Keratinocyte (primary cell): ENCODE data around the gene PTPRD. TPM values are rescaled to one million over a fixed set of nuclear protein-coding genes. Genes with fewer than 3 reads are reported as not detected.

Source experiments
- DNase-seq: peaks from one replicate; pipeline ENCODE4 v3.0.0-alpha.2; 2011; ENCODE audit warnings: low read depth, missing footprints, low spot score
- FAIRE-seq: peaks from 2 replicates; lab custom pipeline; 2011; peaks lifted over from hg19 to GRCh38; lab: Jason Lieb, UNC
- H2AFZ ChIP-seq: 2 replicates; pipeline ENCODE4 v1.6.0; 2012; ENCODE audit warnings: low read length, control low read depth, inconsistent platforms; ENCODE audit not compliant: control insufficient read depth
- H3K27ac ChIP-seq: 2 replicates; pipeline ENCODE4 v1.5.1; 2011; ENCODE audit warnings: low read length; ENCODE audit not compliant: control insufficient read depth, insufficient read depth
- H3K27me3 ChIP-seq: 3 replicates; pipeline ENCODE4 v1.6.0; 2011; ENCODE audit warnings: low read length; ENCODE audit not compliant: control insufficient read depth, insufficient read depth; ENCODE audit errors: extremely low read depth
- H3K36me3 ChIP-seq, 2 experiments: 2 replicates in 1 of 2; 3 replicates in 1 of 2; pipeline ENCODE4 v1.5.1; 2011; ENCODE audit warnings: low read length in 2 of 2, mild to moderate bottlenecking in 1 of 2; ENCODE audit not compliant: control insufficient read depth in 2 of 2, insufficient read depth in 2 of 2; ENCODE audit errors: extremely low read depth in 1 of 2
- H3K4me1 ChIP-seq: 3 replicates; pipeline ENCODE4 v1.5.1; 2011; ENCODE audit warnings: low read length; ENCODE audit not compliant: control insufficient read depth, insufficient read depth; ENCODE audit errors: extremely low read depth
- H3K4me2 ChIP-seq: 3 replicates; pipeline ENCODE4 v1.6.0; 2011; ENCODE audit warnings: low read depth, low read length; ENCODE audit not compliant: control insufficient read depth, insufficient read depth; ENCODE audit errors: extremely low read depth
- H3K4me3 ChIP-seq, 3 experiments: fragments of 200-600 bp in 1 of 3; sonication (generic) in 1 of 3; 2 replicates in 2 of 3; 3 replicates in 1 of 3; pipeline ENCODE4 v1.5.1; 2011 to 2016; ENCODE audit warnings: low read length in 3 of 3, mild to moderate bottlenecking in 3 of 3, control low read depth in 2 of 3, inconsistent platforms in 1 of 3, low read depth in 1 of 3, mixed read lengths in 1 of 3, mixed run types in 1 of 3, moderate library complexity in 1 of 3; ENCODE audit not compliant: control insufficient read depth in 2 of 3, insufficient read depth in 2 of 3; ENCODE audit errors: extremely low read depth in 1 of 3
- H3K79me2 ChIP-seq: 2 replicates; pipeline ENCODE4 v1.6.0; 2012; ENCODE audit warnings: low read length; ENCODE audit not compliant: control insufficient read depth, insufficient read depth
- H3K9ac ChIP-seq: 3 replicates; pipeline ENCODE4 v1.6.0; 2011; ENCODE audit warnings: low read length; ENCODE audit not compliant: control insufficient read depth, insufficient read depth; ENCODE audit errors: extremely low read depth
- H3K9me1 ChIP-seq: 3 replicates; pipeline ENCODE4 v1.6.0; 2011; ENCODE audit warnings: low read length; ENCODE audit not compliant: control insufficient read depth, insufficient read depth; ENCODE audit errors: extremely low read depth
- H3K9me3 ChIP-seq: 2 replicates; pipeline ENCODE4 v1.5.1; 2012; ENCODE audit warnings: low read depth, low read length; ENCODE audit not compliant: control insufficient read depth
- H4K20me1 ChIP-seq: 3 replicates; pipeline ENCODE4 v1.6.0; 2011; ENCODE audit warnings: low read length; ENCODE audit not compliant: control insufficient read depth, insufficient read depth; ENCODE audit errors: extremely low read depth
- EZH2 ChIP-seq: IDR thresholded peaks from one replicate; pipeline ENCODE4 v1.6.1; 2012; ENCODE audit warnings: inconsistent platforms, mild to moderate bottlenecking, low read length, moderate library complexity
- dilution Hi-C: fragments of 300-500 bp; cut with MboI; formaldehyde crosslinking; loops from one replicate; pipeline ENCODE4 v1.7.0; 2020; ENCODE audit warnings: low sequenced_read_pairs; ENCODE audit not compliant: extremely low pct_ligation_motif_present
- polyA plus RNA-seq, 5 experiments: library from polyadenylated mRNA; depleted of rRNA in 3 of 5; stranded (reverse) in 3 of 5; stranded (forward) in 1 of 5; unstranded in 1 of 5; fragments of >200 nt; gene quantifications; 1 replicate in 1 of 5; 2 replicates in 3 of 5; 3 replicates in 1 of 5; pipeline versions ENCODE4 v1.2.1 to v1.2.3, GENCODE V29; 2011 to 2012; ENCODE audit warnings: missing spikeins in 2 of 5, low read depth in 1 of 5, low replicate concordance in 1 of 5
- TF ChIP-seq, protein P1 (sequence below), 3 experiments: IDR thresholded peaks in 1 of 3; conservative IDR thresholded peaks in 1 of 3; optimal IDR thresholded peaks in 1 of 3; 2 replicates in 2 of 3; 3 replicates in 1 of 3; pipeline versions ENCODE3 to v1.5.1; 2011; ENCODE audit warnings: low read length in 3 of 3, mild to moderate bottlenecking in 3 of 3, moderate library complexity in 2 of 3, control low read depth in 1 of 3, inconsistent platforms in 1 of 3; ENCODE audit not compliant: insufficient read depth in 2 of 3; ENCODE audit errors: extremely low read depth in 1 of 3

Gene PTPRD
- polyA plus RNA-seq, 1 donor (not counting 4 experiments of a cell fraction or from before 2014, with no cell fraction given): 0.10 TPM

DNA sequence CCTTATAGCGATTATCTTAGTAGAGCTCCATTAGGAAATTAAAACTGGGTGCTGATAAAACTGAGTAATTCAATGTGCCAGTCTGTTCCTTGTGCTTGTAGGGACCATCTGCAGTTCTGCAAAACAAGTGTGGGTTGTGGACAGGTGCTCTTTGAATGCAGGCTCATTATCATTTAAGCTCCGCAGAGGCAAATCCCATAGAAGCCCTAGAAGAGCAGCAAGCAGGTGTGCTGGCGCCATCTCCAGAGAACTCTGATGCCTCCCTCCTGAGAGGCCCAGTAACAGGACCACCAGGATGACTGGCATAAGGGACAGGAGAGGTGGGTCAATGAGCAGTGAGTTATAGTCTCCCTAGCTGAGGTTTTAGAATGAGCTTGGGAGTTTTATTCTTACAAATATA, 1470.8 kb downstream of the PTPRD start:
- DNase-seq (no peak), FAIRE-seq (no peak)
- dilution Hi-C loops: no loop called here
- no peaks in the 10 kb centered on the region for H3K79me2 ChIP-seq
- no peak overlapping the region for H2AFZ ChIP-seq
- no peaks in the 10 kb centered on the region for H3K36me3 ChIP-seq
- TF ChIP-seq, protein P1, sequence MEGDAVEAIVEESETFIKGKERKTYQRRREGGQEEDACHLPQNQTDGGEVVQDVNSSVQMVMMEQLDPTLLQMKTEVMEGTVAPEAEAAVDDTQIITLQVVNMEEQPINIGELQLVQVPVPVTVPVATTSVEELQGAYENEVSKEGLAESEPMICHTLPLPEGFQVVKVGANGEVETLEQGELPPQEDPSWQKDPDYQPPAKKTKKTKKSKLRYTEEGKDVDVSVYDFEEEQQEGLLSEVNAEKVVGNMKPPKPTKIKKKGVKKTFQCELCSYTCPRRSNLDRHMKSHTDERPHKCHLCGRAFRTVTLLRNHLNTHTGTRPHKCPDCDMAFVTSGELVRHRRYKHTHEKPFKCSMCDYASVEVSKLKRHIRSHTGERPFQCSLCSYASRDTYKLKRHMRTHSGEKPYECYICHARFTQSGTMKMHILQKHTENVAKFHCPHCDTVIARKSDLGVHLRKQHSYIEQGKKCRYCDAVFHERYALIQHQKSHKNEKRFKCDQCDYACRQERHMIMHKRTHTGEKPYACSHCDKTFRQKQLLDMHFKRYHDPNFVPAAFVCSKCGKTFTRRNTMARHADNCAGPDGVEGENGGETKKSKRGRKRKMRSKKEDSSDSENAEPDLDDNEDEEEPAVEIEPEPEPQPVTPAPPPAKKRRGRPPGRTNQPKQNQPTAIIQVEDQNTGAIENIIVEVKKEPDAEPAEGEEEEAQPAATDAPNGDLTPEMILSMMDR (optimal IDR thresholded peaks at IDR 0.05 in 1 of 3, IDR thresholded peaks at IDR 0.05 in 1 of 3, conservative IDR thresholded peaks at IDR 0.05 in 1 of 3; ENCODE audit: extremely low read depth in 1 of 3, insufficient read depth in 2 of 3, low read length in 3 of 3): no peak
- TF ChIP-seq EZH2: no peak
- H3K9me3 ChIP-seq: no peaks in the 10 kb centered on the region
- H3K9me1 ChIP-seq: no peaks in the 10 kb centered on the region
- H3K4me3 ChIP-seq: no peak overlapping the region
- H3K9ac ChIP-seq: no peak overlapping the region
- H3K4me1 ChIP-seq: no peaks in the 10 kb centered on the region
- no peak overlapping the region for H3K27ac ChIP-seq
- H3K27me3 ChIP-seq: no peaks in the 10 kb centered on the region
- no peak overlapping the region for H3K4me2 ChIP-seq
- no peaks in the 10 kb centered on the region for H4K20me1 ChIP-seq

DNA sequence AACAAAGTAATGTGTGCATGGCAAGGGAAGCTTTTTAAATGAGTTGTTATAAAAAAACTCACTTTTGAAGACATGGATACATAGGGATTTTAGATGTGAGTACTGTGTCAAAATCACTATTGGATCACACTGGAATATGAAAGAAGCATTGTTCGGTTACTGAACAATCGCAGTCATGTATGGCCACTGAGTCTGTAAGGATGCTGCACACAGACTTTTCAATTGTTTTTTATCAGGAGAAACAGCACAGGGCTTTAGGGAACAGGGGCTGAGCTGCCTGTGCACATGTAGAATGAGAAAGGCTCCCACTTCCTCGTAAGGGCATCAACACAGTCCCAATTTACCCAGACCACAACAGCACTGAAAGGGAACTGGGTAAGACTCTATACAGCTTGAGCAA, 1479.3 kb downstream of the PTPRD start:
- no peaks in the 10 kb centered on the region for H3K27me3 ChIP-seq
- no peaks in the 10 kb centered on the region for H3K36me3 ChIP-seq
- dilution Hi-C loops: no loop called here
- no peaks in the 10 kb centered on the region for H3K9me3 ChIP-seq
- H3K9ac ChIP-seq: no peak overlapping the region
- H3K9me1 ChIP-seq: no peaks in the 10 kb centered on the region
- no peaks in the 10 kb centered on the region for H4K20me1 ChIP-seq
- DNase-seq (no peak), FAIRE-seq (no peak)
- H2AFZ ChIP-seq: no peak overlapping the region
- H3K4me3 ChIP-seq: no peak overlapping the region
- H3K4me1 ChIP-seq: no peaks in the 10 kb centered on the region
- H3K4me2 ChIP-seq: no peak overlapping the region
- no peak overlapping the region for H3K27ac ChIP-seq
- TF ChIP-seq EZH2: no peak
- TF ChIP-seq, protein P1 (optimal IDR thresholded peaks at IDR 0.05 in 1 of 3, IDR thresholded peaks at IDR 0.05 in 1 of 3, conservative IDR thresholded peaks at IDR 0.05 in 1 of 3; ENCODE audit: extremely low read depth in 1 of 3, insufficient read depth in 2 of 3, low read length in 3 of 3): no peak
- no peaks in the 10 kb centered on the region for H3K79me2 ChIP-seq
